HEK293 (cell line): ENCODE data around the gene SLC9A5.

Source experiments
- CTCF ChIA-PET: fragments of 350-600 bp; formaldehyde crosslinking; extraction: SDS; loops from one replicate; lab custom pipeline; 2021; ENCODE audit warnings: antibody characterized with exemption; lab: Yijun Ruan, JAX
- POLR2A ChIA-PET: fragments of 300-600 bp; formaldehyde crosslinking; extraction: SDS; loops from one replicate; lab custom pipeline; 2020; ENCODE audit warnings: antibody characterized with exemption, inconsistent platforms; lab: Yijun Ruan, JAX
- H3K27ac ChIP-seq: fragments of 200-500 bp; sonication (Bioruptor generic); 2 replicates; pipeline ENCODE4 v1.5.1; 2014; ENCODE audit warnings: low read depth, low read length, control low read depth, inconsistent platforms; ENCODE audit errors: extremely low read depth
- H3K36me3 ChIP-seq, 2 experiments: fragments of 200-500 bp in 1 of 2; sonication (Bioruptor generic) in 1 of 2; 1 replicate in 1 of 2; 2 replicates in 1 of 2; pipeline ENCODE4 v1.5.1; 2014 to 2017; ENCODE audit warnings: inconsistent platforms in 2 of 2, low read length in 2 of 2; ENCODE audit not compliant: control insufficient read depth in 2 of 2, insufficient read depth in 1 of 2
- H3K4me1 ChIP-seq: fragments of 200-500 bp; sonication (Bioruptor generic); 2 replicates; pipeline ENCODE4 v1.5.1; 2014; ENCODE audit warnings: mild to moderate bottlenecking, low read length, inconsistent platforms; ENCODE audit not compliant: control insufficient read depth, insufficient read depth
- H3K4me3 ChIP-seq: 2 replicates; pipeline ENCODE4 v1.5.1; 2011; ENCODE audit warnings: low read depth, mild to moderate bottlenecking, control low read depth, low read length, moderate library complexity
- H3K9me3 ChIP-seq: fragments of 200-500 bp; sonication (Bioruptor generic); 2 replicates; pipeline ENCODE4 v1.5.1; 2014; ENCODE audit warnings: low read depth, low read length, inconsistent platforms; ENCODE audit not compliant: control insufficient read depth, insufficient read depth
- GLIS1 ChIP-seq: fragments of 450-650 bp; formaldehyde crosslinking; IDR thresholded peaks from 2 replicates; pipeline ENCODE4 v1.5.1; 2016; ENCODE audit warnings: missing biosample characterization, missing genetic modification characterization
- KLF1 ChIP-seq: fragments of 450-650 bp; formaldehyde crosslinking; IDR thresholded peaks from 2 replicates; pipeline ENCODE4 v1.5.1; 2016; ENCODE audit warnings: missing biosample characterization, missing genetic modification characterization
- SCRT1 ChIP-seq: fragments of 450-650 bp; formaldehyde crosslinking; IDR thresholded peaks from 2 replicates; pipeline ENCODE4 v1.5.1; 2016; ENCODE audit warnings: missing biosample characterization, missing genetic modification characterization, borderline replicate concordance
- SCRT2 ChIP-seq: fragments of 450-650 bp; formaldehyde crosslinking; IDR thresholded peaks from 2 replicates; pipeline ENCODE4 v1.5.1; 2016; ENCODE audit warnings: missing biosample characterization, missing genetic modification characterization
- ZBTB20 ChIP-seq: fragments of 450-650 bp; formaldehyde crosslinking; IDR thresholded peaks from 2 replicates; pipeline ENCODE4 v1.5.1; 2016; ENCODE audit warnings: missing biosample characterization, missing genetic modification characterization
- ZBTB8A ChIP-seq: fragments of 450-650 bp; formaldehyde crosslinking; IDR thresholded peaks from 2 replicates; pipeline ENCODE4 v1.5.1; 2016; ENCODE audit warnings: missing biosample characterization, missing genetic modification characterization
- ZIC2 ChIP-seq: fragments of 450-650 bp; formaldehyde crosslinking; IDR thresholded peaks from 2 replicates; pipeline ENCODE4 v1.5.1; 2016; ENCODE audit warnings: missing biosample characterization, missing genetic modification characterization
- ZNF10 ChIP-seq: fragments of 450-650 bp; formaldehyde crosslinking; IDR thresholded peaks from 2 replicates; pipeline ENCODE4 v1.5.1; 2017; ENCODE audit warnings: missing biosample characterization, missing genetic modification characterization
- ZNF169 ChIP-seq: fragments of 450-650 bp; formaldehyde crosslinking; IDR thresholded peaks from 2 replicates; pipeline ENCODE4 v1.5.1; 2016; ENCODE audit warnings: missing biosample characterization, missing genetic modification characterization
- ZNF350 ChIP-seq: fragments of 450-650 bp; formaldehyde crosslinking; IDR thresholded peaks from 2 replicates; pipeline ENCODE4 v1.5.0; 2017; ENCODE audit warnings: missing biosample characterization, mild to moderate bottlenecking, missing genetic modification characterization
- ZNF529 ChIP-seq: fragments of 450-650 bp; formaldehyde crosslinking; IDR thresholded peaks from 2 replicates; pipeline ENCODE4 v1.5.1; 2017; ENCODE audit warnings: missing genetic modification characterization, missing biosample characterization; ENCODE audit not compliant: insufficient replicate concordance
- ZNF658 ChIP-seq: fragments of 450-650 bp; formaldehyde crosslinking; IDR thresholded peaks from 2 replicates; pipeline ENCODE4; 2016; ENCODE audit warnings: missing biosample characterization, missing genetic modification characterization
- ZNF776 ChIP-seq: fragments of 450-650 bp; formaldehyde crosslinking; IDR thresholded peaks from 2 replicates; pipeline ENCODE4 v1.5.0; 2017; ENCODE audit warnings: missing biosample characterization, missing genetic modification characterization, borderline replicate concordance
- ZNF777 ChIP-seq: fragments of 450-650 bp; formaldehyde crosslinking; IDR thresholded peaks from 2 replicates; pipeline ENCODE4 v1.5.1; 2017; ENCODE audit warnings: missing biosample characterization, missing genetic modification characterization, borderline replicate concordance
- ZSCAN16 ChIP-seq: fragments of 450-650 bp; formaldehyde crosslinking; IDR thresholded peaks from 2 replicates; pipeline ENCODE4 v1.5.1; 2016; ENCODE audit warnings: missing biosample characterization, missing genetic modification characterization
- TF ChIP-seq, protein P1 (sequence below): fragments of 450-650 bp; formaldehyde crosslinking; IDR thresholded peaks from 2 replicates; pipeline ENCODE4 v1.5.1; 2016; ENCODE audit warnings: missing biosample characterization, missing genetic modification characterization
- TF ChIP-seq, protein P2 (sequence below): fragments of 450-650 bp; formaldehyde crosslinking; IDR thresholded peaks from 2 replicates; pipeline ENCODE4 v1.5.1; 2016; ENCODE audit warnings: missing biosample characterization, missing genetic modification characterization
- TF ChIP-seq, protein P3 (sequence below): fragments of 450-650 bp; formaldehyde crosslinking; IDR thresholded peaks from 2 replicates; pipeline ENCODE4 v1.5.1; 2017; ENCODE audit warnings: missing biosample characterization, missing genetic modification characterization

The SLC9A5 gene

DNA sequence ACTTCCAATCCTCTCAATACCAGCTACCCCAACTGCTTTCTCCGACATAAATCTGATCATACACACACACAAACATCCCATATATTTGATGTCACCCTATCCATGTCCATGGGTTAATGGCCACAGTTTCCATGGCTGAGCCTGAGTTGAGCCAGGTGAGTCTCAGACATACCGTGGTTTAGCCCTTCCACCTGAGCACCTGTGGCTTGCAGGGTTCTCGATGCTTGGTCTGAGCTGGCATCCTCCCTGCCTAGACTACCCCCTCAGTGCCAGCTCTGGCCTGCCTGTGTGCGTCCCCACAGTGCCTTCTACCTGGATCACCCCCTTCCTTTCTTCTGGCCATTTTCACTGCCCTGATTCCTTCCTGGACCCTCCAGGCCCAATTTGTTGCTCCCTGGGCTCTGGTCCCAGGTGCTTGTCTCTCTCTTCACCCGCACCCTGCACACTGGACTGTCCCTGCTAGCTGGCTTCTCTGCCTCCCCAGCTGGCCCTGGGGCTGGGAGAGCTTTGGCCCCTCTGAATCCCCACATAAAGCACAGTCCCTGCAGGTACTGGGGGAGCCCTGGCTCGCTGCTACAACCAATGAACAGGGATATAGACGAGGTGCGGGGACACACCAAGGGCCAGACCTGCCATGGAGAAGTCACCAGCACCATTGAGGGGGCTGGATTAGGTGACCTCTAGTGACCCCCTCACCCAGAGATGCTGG, 42.5 kb upstream of the SLC9A5 start:
- Histone ChIP-seq H3K36me3 (peaks cover 0 to 44% of the 10 kb centered on the region in 2 experiments; a peak in 1 of 3 replicates), H3K9me3 (no peaks in the 10 kb centered on the region), H3K4me3 (no peak overlapping the region), H3K27ac (no peak overlapping the region), H3K4me1 (no peaks in the 10 kb centered on the region)
- TF ChIP-seq, protein P1, sequence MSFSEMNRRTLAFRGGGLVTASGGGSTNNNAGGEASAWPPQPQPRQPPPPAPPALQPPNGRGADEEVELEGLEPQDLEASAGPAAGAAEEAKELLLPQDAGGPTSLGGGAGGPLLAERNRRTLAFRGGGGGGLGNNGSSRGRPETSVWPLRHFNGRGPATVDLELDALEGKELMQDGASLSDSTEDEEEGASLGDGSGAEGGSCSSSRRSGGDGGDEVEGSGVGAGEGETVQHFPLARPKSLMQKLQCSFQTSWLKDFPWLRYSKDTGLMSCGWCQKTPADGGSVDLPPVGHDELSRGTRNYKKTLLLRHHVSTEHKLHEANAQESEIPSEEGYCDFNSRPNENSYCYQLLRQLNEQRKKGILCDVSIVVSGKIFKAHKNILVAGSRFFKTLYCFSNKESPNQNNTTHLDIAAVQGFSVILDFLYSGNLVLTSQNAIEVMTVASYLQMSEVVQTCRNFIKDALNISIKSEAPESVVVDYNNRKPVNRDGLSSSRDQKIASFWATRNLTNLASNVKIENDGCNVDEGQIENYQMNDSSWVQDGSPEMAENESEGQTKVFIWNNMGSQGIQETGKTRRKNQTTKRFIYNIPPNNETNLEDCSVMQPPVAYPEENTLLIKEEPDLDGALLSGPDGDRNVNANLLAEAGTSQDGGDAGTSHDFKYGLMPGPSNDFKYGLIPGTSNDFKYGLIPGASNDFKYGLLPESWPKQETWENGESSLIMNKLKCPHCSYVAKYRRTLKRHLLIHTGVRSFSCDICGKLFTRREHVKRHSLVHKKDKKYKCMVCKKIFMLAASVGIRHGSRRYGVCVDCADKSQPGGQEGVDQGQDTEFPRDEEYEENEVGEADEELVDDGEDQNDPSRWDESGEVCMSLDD (tag by site-specific recombination), result no peak
- TF ChIP-seq SCRT2 (tag by site-specific recombination) (peak; percentile 49; the same call in 1 of the 2 replicates), SCRT1 (tag by site-specific recombination) (peak; percentile 54; the same call in 1 of the 2 replicates)
- TF ChIP-seq, protein P2, sequence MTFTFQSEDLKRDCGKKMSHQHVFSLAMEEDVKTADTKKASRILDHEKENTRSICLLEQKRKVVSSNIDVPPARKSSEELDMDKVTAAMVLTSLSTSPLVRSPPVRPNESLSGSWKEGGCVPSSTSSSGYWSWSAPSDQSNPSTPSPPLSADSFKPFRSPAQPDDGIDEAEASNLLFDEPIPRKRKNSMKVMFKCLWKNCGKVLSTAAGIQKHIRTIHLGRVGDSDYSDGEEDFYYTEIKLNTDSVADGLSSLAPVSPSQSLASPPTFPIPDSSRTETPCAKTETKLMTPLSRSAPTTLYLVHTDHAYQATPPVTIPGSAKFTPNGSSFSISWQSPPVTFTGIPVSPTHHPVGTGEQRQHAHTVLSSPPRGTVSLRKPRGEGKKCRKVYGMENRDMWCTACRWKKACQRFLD (tag by site-specific recombination), result no peak
- ChIA-PET POLR2A (interaction anchor here (3.2 kb wide), 1 partner anchor 8 kb away, joined by 11 read pairs; the partner anchor contains the start of gene ELMO3), CTCF (no interaction called here)

DNA sequence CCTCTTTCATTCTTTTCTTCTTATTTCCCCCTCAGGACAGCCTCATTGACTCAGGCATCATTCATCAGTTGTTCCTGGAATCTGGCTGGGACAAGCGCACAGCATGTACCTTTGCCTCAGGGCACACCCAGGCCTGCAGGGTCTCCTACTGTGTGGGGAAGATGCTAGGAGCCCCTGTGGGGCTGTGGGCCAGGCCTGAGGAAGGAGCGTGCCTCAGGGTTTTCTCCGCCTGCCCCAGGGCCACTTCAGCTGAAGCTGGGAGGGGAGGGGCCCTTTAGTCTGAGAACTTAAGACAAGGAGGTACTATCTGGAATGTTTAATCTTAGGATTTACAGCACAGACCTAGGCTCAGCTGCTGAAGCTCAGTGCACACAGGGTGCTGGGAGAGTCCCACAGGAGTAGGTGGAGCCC, 41.9 kb upstream of the SLC9A5 start:
- H3K36me3 ChIP-seq, result peaks cover 0 to 41% of the 10 kb centered on the region in 2 experiments; a peak in 1 of 3 replicates
- ChIA-PET POLR2A (interaction anchor here (3.2 kb wide), 1 partner anchor 9 kb away, joined by 11 read pairs; the partner anchor contains the start of gene ELMO3), CTCF (interaction anchor here (0.6 kb wide), 1 partner anchor 55 kb away, joined by 6 read pairs; no protein-coding TSS in a partner anchor)
- TF ChIP-seq ZIC2 (tag by site-specific recombination) (peak; percentile 81), ZNF777 (tag by site-specific recombination) (no peak)
- H3K9me3 ChIP-seq, result no peaks in the 10 kb centered on the region
- no peak overlapping the region for H3K4me3 ChIP-seq
- no peak overlapping the region for H3K27ac ChIP-seq
- H3K4me1 ChIP-seq, result no peaks in the 10 kb centered on the region

DNA sequence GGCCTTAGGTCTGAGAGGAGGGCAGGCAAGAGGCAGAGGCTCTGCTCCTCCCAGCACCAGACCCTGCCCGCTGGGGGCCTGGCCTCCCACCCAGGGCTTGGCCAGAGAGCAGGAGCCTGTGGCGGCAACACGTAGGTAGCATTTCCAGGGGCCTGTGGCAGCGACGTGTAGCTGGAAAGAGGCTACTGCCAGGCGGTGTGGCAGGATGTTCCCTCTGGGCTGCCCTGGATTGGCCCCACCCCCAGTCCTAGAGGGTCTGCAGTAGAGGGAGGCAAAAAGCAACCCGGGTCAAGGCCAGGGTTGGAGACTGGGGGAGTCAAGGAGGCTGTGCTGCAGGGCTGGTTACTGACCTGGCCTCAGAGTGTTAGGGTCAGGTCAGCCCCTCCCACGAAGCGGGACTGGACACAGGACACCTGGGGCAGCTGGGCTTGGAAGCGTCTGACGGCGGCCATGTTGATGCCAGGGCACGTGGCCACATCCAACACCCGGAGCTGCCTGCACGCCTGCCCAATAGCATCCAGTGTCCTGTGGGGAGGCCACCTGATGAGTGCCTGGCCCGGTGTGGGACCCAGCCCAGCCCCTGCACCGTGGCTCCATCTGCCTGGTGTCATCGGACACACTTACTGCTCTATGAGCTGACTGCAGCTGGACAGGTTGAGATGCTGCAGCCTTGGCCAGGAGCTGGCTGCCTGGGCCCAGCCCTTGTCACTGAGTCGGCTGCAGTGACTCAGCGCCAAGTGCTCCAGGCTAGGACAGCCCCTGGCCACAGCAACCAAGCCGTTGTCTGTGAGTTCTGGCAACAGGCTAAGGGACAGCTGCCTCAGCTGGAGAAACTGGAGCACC, 41.3 kb upstream of the SLC9A5 start:
- peaks cover 0 to 34% of the 10 kb centered on the region in 2 experiments; a peak in 1 of 3 replicates for H3K36me3 ChIP-seq
- no peaks in the 10 kb centered on the region for H3K4me1 ChIP-seq
- TF ChIP-seq ZNF350 (tag by site-specific recombination) (no peak), ZIC2 (tag by site-specific recombination) (no peak), SCRT2 (tag by site-specific recombination) (0 out of 2 replicates have a peak, but pooled peaks have one; percentile 34), ZSCAN16 (tag by site-specific recombination) (no peak), KLF1 (tag by site-specific recombination) (no peak), GLIS1 (tag by site-specific recombination) (peak; percentile 42; the same call in 1 of the 2 replicates), ZBTB20 (tag by site-specific recombination) (no peak), ZNF658 (no peak), ZNF529 (tag by site-specific recombination) (no peak), ZNF169 (tag by site-specific recombination) (no peak), ZNF10 (tag by site-specific recombination) (no peak), ZNF776 (tag by site-specific recombination) (no peak), ZBTB8A (tag by site-specific recombination) (no peak)
- TF ChIP-seq, protein P3, sequence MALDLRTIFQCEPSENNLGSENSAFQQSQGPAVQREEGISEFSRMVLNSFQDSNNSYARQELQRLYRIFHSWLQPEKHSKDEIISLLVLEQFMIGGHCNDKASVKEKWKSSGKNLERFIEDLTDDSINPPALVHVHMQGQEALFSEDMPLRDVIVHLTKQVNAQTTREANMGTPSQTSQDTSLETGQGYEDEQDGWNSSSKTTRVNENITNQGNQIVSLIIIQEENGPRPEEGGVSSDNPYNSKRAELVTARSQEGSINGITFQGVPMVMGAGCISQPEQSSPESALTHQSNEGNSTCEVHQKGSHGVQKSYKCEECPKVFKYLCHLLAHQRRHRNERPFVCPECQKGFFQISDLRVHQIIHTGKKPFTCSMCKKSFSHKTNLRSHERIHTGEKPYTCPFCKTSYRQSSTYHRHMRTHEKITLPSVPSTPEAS (tag by site-specific recombination), result no peak
- TF ChIP-seq, protein P2 (tag by site-specific recombination), result no peak
- no peak overlapping the region for H3K27ac ChIP-seq
- ChIA-PET CTCF (interaction anchor here (0.6 to 1.6 kb wide), 4 partner anchors 9 to 455 kb away, joined by 3 to 6 read pairs (median 4); partner anchors contain the start of gene ELMO3), POLR2A (interaction anchor here (0.9 to 3.2 kb wide), 6 partner anchors 9 to 39 kb away, joined by 4 to 11 read pairs (median 4); partner anchors contain the start of genes E2F4, ELMO3 and TMEM208)
- no peaks in the 10 kb centered on the region for H3K9me3 ChIP-seq
- H3K4me3 ChIP-seq, result no peak overlapping the region
